Keratinocyte (primary cell): ENCODE data around the gene PPP1R18. TPM values are rescaled to one million over a fixed set of nuclear protein-coding genes. Genes with fewer than 3 reads are reported as not detected.

Experiments
- DNase-seq: peaks from one replicate; pipeline ENCODE4 v3.0.0-alpha.2; 2011; ENCODE audit warnings: low read depth, missing footprints, low spot score
- FAIRE-seq: peaks from 2 replicates; lab custom pipeline; 2011; peaks lifted over from hg19 to GRCh38; lab: Jason Lieb, UNC
- H2AFZ ChIP-seq: 2 replicates; pipeline ENCODE4 v1.6.0; 2012; ENCODE audit warnings: low read length, control low read depth, inconsistent platforms; ENCODE audit not compliant: control insufficient read depth
- H3K27ac ChIP-seq: 2 replicates; pipeline ENCODE4 v1.5.1; 2011; ENCODE audit warnings: low read length; ENCODE audit not compliant: control insufficient read depth, insufficient read depth
- H3K27me3 ChIP-seq: 3 replicates; pipeline ENCODE4 v1.6.0; 2011; ENCODE audit warnings: low read length; ENCODE audit not compliant: control insufficient read depth, insufficient read depth; ENCODE audit errors: extremely low read depth
- H3K36me3 ChIP-seq, 2 experiments: 2 replicates in 1 of 2; 3 replicates in 1 of 2; pipeline ENCODE4 v1.5.1; 2011; ENCODE audit warnings: low read length in 2 of 2, mild to moderate bottlenecking in 1 of 2; ENCODE audit not compliant: control insufficient read depth in 2 of 2, insufficient read depth in 2 of 2; ENCODE audit errors: extremely low read depth in 1 of 2
- H3K4me1 ChIP-seq: 3 replicates; pipeline ENCODE4 v1.5.1; 2011; ENCODE audit warnings: low read length; ENCODE audit not compliant: control insufficient read depth, insufficient read depth; ENCODE audit errors: extremely low read depth
- H3K4me2 ChIP-seq: 3 replicates; pipeline ENCODE4 v1.6.0; 2011; ENCODE audit warnings: low read depth, low read length; ENCODE audit not compliant: control insufficient read depth, insufficient read depth; ENCODE audit errors: extremely low read depth
- H3K4me3 ChIP-seq, 3 experiments: fragments of 200-600 bp in 1 of 3; sonication (generic) in 1 of 3; 2 replicates in 2 of 3; 3 replicates in 1 of 3; pipeline ENCODE4 v1.5.1; 2011 to 2016; ENCODE audit warnings: low read length in 3 of 3, mild to moderate bottlenecking in 3 of 3, control low read depth in 2 of 3, inconsistent platforms in 1 of 3, low read depth in 1 of 3, mixed read lengths in 1 of 3, mixed run types in 1 of 3, moderate library complexity in 1 of 3; ENCODE audit not compliant: control insufficient read depth in 2 of 3, insufficient read depth in 2 of 3; ENCODE audit errors: extremely low read depth in 1 of 3
- H3K79me2 ChIP-seq: 2 replicates; pipeline ENCODE4 v1.6.0; 2012; ENCODE audit warnings: low read length; ENCODE audit not compliant: control insufficient read depth, insufficient read depth
- H3K9ac ChIP-seq: 3 replicates; pipeline ENCODE4 v1.6.0; 2011; ENCODE audit warnings: low read length; ENCODE audit not compliant: control insufficient read depth, insufficient read depth; ENCODE audit errors: extremely low read depth
- H3K9me1 ChIP-seq: 3 replicates; pipeline ENCODE4 v1.6.0; 2011; ENCODE audit warnings: low read length; ENCODE audit not compliant: control insufficient read depth, insufficient read depth; ENCODE audit errors: extremely low read depth
- H3K9me3 ChIP-seq: 2 replicates; pipeline ENCODE4 v1.5.1; 2012; ENCODE audit warnings: low read depth, low read length; ENCODE audit not compliant: control insufficient read depth
- H4K20me1 ChIP-seq: 3 replicates; pipeline ENCODE4 v1.6.0; 2011; ENCODE audit warnings: low read length; ENCODE audit not compliant: control insufficient read depth, insufficient read depth; ENCODE audit errors: extremely low read depth
- EZH2 ChIP-seq: IDR thresholded peaks from one replicate; pipeline ENCODE4 v1.6.1; 2012; ENCODE audit warnings: inconsistent platforms, mild to moderate bottlenecking, low read length, moderate library complexity
- dilution Hi-C: fragments of 300-500 bp; cut with MboI; formaldehyde crosslinking; loops from one replicate; pipeline ENCODE4 v1.7.0; 2020; ENCODE audit warnings: low sequenced_read_pairs; ENCODE audit not compliant: extremely low pct_ligation_motif_present
- polyA plus RNA-seq, 5 experiments: library from polyadenylated mRNA; depleted of rRNA in 3 of 5; stranded (reverse) in 3 of 5; stranded (forward) in 1 of 5; unstranded in 1 of 5; fragments of >200 nt; gene quantifications; 1 replicate in 1 of 5; 2 replicates in 3 of 5; 3 replicates in 1 of 5; pipeline versions ENCODE4 v1.2.1 to v1.2.3, GENCODE V29; 2011 to 2012; ENCODE audit warnings: missing spikeins in 2 of 5, low read depth in 1 of 5, low replicate concordance in 1 of 5
- small RNA-seq, 3 experiments: library from RNA; depleted of rRNA; stranded (forward); fragments of <200 nt; gene quantifications; one replicate each; pipeline ENCODE3, GENCODE V24; 2012; ENCODE audit warnings: low read depth in 3 of 3, low replicate concordance in 1 of 3; ENCODE audit not compliant: insufficient read length in 3 of 3
- TF ChIP-seq, protein P1 (sequence below), 3 experiments: IDR thresholded peaks in 1 of 3; conservative IDR thresholded peaks in 1 of 3; optimal IDR thresholded peaks in 1 of 3; 2 replicates in 2 of 3; 3 replicates in 1 of 3; pipeline versions ENCODE3 to v1.5.1; 2011; ENCODE audit warnings: low read length in 3 of 3, mild to moderate bottlenecking in 3 of 3, moderate library complexity in 2 of 3, control low read depth in 1 of 3, inconsistent platforms in 1 of 3; ENCODE audit not compliant: insufficient read depth in 2 of 3; ENCODE audit errors: extremely low read depth in 1 of 3

PPP1R18 gene
- polyA plus RNA-seq, 1 donor (not counting 4 experiments of a cell fraction or from before 2014, with no cell fraction given): 88.9 TPM

DNA sequence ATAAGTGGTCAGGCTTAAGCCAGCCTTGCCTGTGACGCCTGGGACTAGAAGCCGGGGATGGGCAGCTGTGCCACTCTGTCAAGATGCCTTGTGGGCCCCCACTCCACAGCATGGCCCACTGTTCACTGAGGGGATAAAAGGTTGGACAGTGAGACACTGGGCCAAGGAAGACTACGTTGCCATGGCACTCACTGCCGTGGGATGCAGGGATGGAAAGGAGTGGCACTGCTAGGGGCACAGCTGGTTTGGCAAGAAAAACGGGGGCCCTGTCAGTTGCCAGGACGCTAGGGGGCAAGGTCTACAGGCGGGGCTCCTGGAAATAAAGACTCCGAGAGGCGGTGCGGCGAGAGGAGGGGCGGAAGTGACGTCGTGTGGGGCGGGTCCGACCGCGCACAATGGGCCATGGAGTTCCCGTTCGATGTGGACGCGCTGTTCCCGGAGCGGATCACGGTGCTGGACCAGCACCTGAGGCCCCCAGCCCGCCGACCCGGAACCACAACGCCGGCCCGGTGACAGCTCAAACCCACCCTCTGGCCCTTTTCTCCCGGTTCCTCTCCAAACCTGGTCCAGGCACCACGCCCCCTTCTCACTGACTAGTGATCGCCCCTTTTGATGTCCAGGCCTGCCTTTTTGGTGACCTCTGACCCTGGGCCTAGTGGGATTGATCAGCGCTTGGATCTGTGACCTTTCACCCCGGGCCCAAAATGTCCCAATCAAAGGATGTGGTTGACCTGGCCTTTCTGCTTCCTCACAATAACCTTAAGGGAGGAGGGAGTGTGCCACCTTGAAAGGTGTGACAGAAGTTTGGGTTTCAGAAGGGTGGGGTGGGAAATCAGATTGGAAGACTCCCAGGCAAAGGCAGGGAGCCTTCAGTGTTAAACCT lies 59.7 kb downstream of the PPP1R18 start, which contains the start of gene ATAT1:
Gene ATAT1, plus strand, starts transcription at position 391 of the 883 bp plus-strand sequence.
- H3K36me3 ChIP-seq: peaks cover 17 to 21% of the 10 kb centered on the region in 2 experiments
- H3K4me3 ChIP-seq: peak within 1 kb of the TSS; percentile 56 to 93 (median 92)
- FAIRE-seq (no peak), DNase-seq (no peak)
- TF ChIP-seq, protein P1, sequence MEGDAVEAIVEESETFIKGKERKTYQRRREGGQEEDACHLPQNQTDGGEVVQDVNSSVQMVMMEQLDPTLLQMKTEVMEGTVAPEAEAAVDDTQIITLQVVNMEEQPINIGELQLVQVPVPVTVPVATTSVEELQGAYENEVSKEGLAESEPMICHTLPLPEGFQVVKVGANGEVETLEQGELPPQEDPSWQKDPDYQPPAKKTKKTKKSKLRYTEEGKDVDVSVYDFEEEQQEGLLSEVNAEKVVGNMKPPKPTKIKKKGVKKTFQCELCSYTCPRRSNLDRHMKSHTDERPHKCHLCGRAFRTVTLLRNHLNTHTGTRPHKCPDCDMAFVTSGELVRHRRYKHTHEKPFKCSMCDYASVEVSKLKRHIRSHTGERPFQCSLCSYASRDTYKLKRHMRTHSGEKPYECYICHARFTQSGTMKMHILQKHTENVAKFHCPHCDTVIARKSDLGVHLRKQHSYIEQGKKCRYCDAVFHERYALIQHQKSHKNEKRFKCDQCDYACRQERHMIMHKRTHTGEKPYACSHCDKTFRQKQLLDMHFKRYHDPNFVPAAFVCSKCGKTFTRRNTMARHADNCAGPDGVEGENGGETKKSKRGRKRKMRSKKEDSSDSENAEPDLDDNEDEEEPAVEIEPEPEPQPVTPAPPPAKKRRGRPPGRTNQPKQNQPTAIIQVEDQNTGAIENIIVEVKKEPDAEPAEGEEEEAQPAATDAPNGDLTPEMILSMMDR (optimal IDR thresholded peaks at IDR 0.05 in 1 of 3, IDR thresholded peaks at IDR 0.05 in 1 of 3, conservative IDR thresholded peaks at IDR 0.05 in 1 of 3; ENCODE audit: extremely low read depth in 1 of 3, insufficient read depth in 2 of 3, low read length in 3 of 3): peak; percentile 41 to 49 (median 46)
- TF ChIP-seq EZH2: no peak
- peak within 1 kb of the TSS; percentile 91 for H3K9ac ChIP-seq
- H3K4me2 ChIP-seq: peak within 1 kb of the TSS; percentile 100
- no peaks in the 10 kb centered on the region for H3K9me3 ChIP-seq
- peaks cover 12% of the 10 kb centered on the region for H3K4me1 ChIP-seq
- H3K9me1 ChIP-seq: peaks cover 4% of the 10 kb centered on the region
- dilution Hi-C loops: no loop called here
- H4K20me1 ChIP-seq: no peaks in the 10 kb centered on the region
- H3K79me2 ChIP-seq: no peaks in the 10 kb centered on the region
- no peaks in the 10 kb centered on the region for H3K27me3 ChIP-seq
- peak within 1 kb of the TSS; percentile 86 for H3K27ac ChIP-seq
- H2AFZ ChIP-seq: peak within 1 kb of the TSS; percentile 88

Small RNAs within 50 kb of the gene (small RNA-seq; reads per million reads assigned to genes)
- 0 reads per million in 3 experiments for gene RF00019

Other genes starting within 250 kb of the PPP1R18 start
- 108 to 177 TPM (median 123 TPM) in 3 replicates for gene HLA-E, start 197.1 kb downstream of the PPP1R18 start, polyA plus RNA-seq
- gene GNL1, start 130.2 kb downstream of the PPP1R18 start, polyA plus RNA-seq: 28.7 to 48.2 TPM (median 39.5 TPM) in 3 replicates
- gene PRR3, start 129.3 kb downstream of the PPP1R18 start, polyA plus RNA-seq: 5.4 to 6.4 TPM (median 6.1 TPM) in 3 replicates
- 22.6 to 67.1 TPM (median 30.0 TPM) in 3 replicates for gene ABCF1, start 115.2 kb downstream of the PPP1R18 start, polyA plus RNA-seq
- 25.3 to 36.6 TPM (median 30.0 TPM) in 3 replicates for gene PPP1R10, start 69.4 kb downstream of the PPP1R18 start, polyA plus RNA-seq
- gene MRPS18B, start 68.8 kb downstream of the PPP1R18 start, polyA plus RNA-seq: 55.0 to 74.6 TPM (median 59.8 TPM) in 3 replicates
- gene ATAT1, start 59.8 kb downstream of the PPP1R18 start, polyA plus RNA-seq: 3.8 to 6.0 TPM (median 5.4 TPM) in 3 replicates
- 6.7 to 8.7 TPM (median 7.8 TPM) in 3 replicates for gene C6orf136, start 39.5 kb downstream of the PPP1R18 start, polyA plus RNA-seq
- gene DHX16, start 13.6 kb downstream of the PPP1R18 start, polyA plus RNA-seq: 27.9 to 36.4 TPM (median 34.2 TPM) in 3 replicates
- gene NRM, start 4.3 kb upstream of the PPP1R18 start, polyA plus RNA-seq: 2.7 to 17.8 TPM (median 7.0 TPM) in 3 replicates
- 4.2 to 10.0 TPM (median 6.9 TPM) in 3 replicates for gene MDC1, start 30.6 kb upstream of the PPP1R18 start, polyA plus RNA-seq
- 1,010 to 1,517 TPM (median 1,159 TPM) in 3 replicates for gene TUBB, start 33.7 kb upstream of the PPP1R18 start, polyA plus RNA-seq
- 21.6 to 23.8 TPM (median 22.1 TPM) in 3 replicates for gene FLOT1, start 56.0 kb upstream of the PPP1R18 start, polyA plus RNA-seq
- 171 to 289 TPM (median 277 TPM) in 3 replicates for gene IER3, start 57.9 kb upstream of the PPP1R18 start, polyA plus RNA-seq
- 104 to 178 TPM (median 152 TPM) in 3 replicates for gene DDR1, start 197.9 kb upstream of the PPP1R18 start, polyA plus RNA-seq
- gene GTF2H4, start 221.6 kb upstream of the PPP1R18 start, polyA plus RNA-seq: 34.2 to 44.0 TPM (median 38.7 TPM) in 3 replicates
- 12.8 to 14.3 TPM (median 13.8 TPM) in 3 replicates for gene VARS2, start 227.6 kb upstream of the PPP1R18 start, polyA plus RNA-seq
- gene SFTA2, start 245.5 kb upstream of the PPP1R18 start, polyA plus RNA-seq: not detected in 3 replicates